GM12878 (cell line): Measurements from ENCODE around the gene ATP13A1. TPM values are rescaled to one million over a fixed set of nuclear protein-coding genes. Genes with fewer than 3 reads are reported as not detected.

Source experiments
- CBFB ChIP-seq: IDR thresholded peaks from 2 replicates; pipeline ENCODE4 v1.6.1; 2016; ENCODE audit warnings: antibody characterized with exemption, low read depth
- CBX3 ChIP-seq: fragments of 200-600 bp; sonication (generic); IDR thresholded peaks from 2 replicates; pipeline ENCODE4 v1.6.1; 2016; ENCODE audit warnings: low read depth, borderline replicate concordance
- CREB1 ChIP-seq: IDR thresholded peaks from 2 replicates; pipeline ENCODE4 v1.6.1; 2012; ENCODE audit warnings: low read depth, mild to moderate bottlenecking, inconsistent platforms
- GATAD2B ChIP-seq: fragments of 450-650 bp; conservative IDR thresholded peaks from 2 replicates; pipeline ENCODE4 v1.6.1; 2017; ENCODE audit warnings: low read depth, mild to moderate bottlenecking, moderate library complexity
- KDM1A ChIP-seq: fragments of 200-600 bp; sonication (generic); IDR thresholded peaks from 2 replicates; pipeline ENCODE4 v1.6.1; 2016; ENCODE audit warnings: borderline replicate concordance
- MTA3 ChIP-seq: IDR thresholded peaks from 2 replicates; pipeline ENCODE4 v1.6.1; 2012; ENCODE audit warnings: low read length, inconsistent platforms, borderline replicate concordance
- MXI1 ChIP-seq: fragments of 150-350 bp; IDR thresholded peaks from 2 replicates; pipeline ENCODE4 v1.6.1; 2011; ENCODE audit warnings: low read depth, mild to moderate bottlenecking, inconsistent platforms, low read length, improper control_type of control experiment
- NR2C2 ChIP-seq: IDR thresholded peaks from 2 replicates; pipeline ENCODE4 v1.6.1; 2011; ENCODE audit warnings: borderline replicate concordance, low read depth; ENCODE audit not compliant: control insufficient read depth, insufficient read length
- PRDM15 ChIP-seq: fragments of 450-650 bp; formaldehyde crosslinking; IDR thresholded peaks from 2 replicates; pipeline ENCODE4 v1.4.0; 2020; ENCODE audit warnings: mild to moderate bottlenecking, moderate library complexity
- RFX5 ChIP-seq: IDR thresholded peaks from 2 replicates; pipeline ENCODE4 v1.6.1; 2011; ENCODE audit warnings: low read depth, low read length, improper control_type of control experiment
- SMAD5 ChIP-seq: IDR thresholded peaks from 2 replicates; pipeline ENCODE4 v1.6.1; 2016; ENCODE audit warnings: antibody characterized with exemption, low read depth
- SP1 ChIP-seq: IDR thresholded peaks from one replicate; pipeline ENCODE4 v1.6.1; 2011; ENCODE audit warnings: low read depth, low read length
- SRF ChIP-seq, 2 experiments: IDR thresholded peaks; 2 replicates each; pipeline ENCODE4 v1.6.1; 2011; ENCODE audit warnings: low read depth in 2 of 2, low read length in 2 of 2, mild to moderate bottlenecking in 1 of 2, moderate library complexity in 1 of 2
- STAT3 ChIP-seq: IDR thresholded peaks from 2 replicates; pipeline ENCODE4 v1.6.1; 2011; ENCODE audit warnings: low read depth, low read length, improper control_type of control experiment
- ZNF384 ChIP-seq: IDR thresholded peaks from 2 replicates; pipeline ENCODE4 v1.6.1; 2012; ENCODE audit warnings: low read depth, mild to moderate bottlenecking, low read length, improper control_type of control experiment, borderline replicate concordance
- ZNF687 ChIP-seq: fragments of 450-650 bp; IDR thresholded peaks from 2 replicates; pipeline ENCODE4 v1.6.1; 2017; ENCODE audit warnings: mild to moderate bottlenecking, moderate library complexity
- polyA plus RNA-seq, 11 experiments: library from polyadenylated mRNA; depleted of rRNA in 4 of 11; unstranded in 6 of 11; stranded (reverse) in 5 of 11; fragments of >200 nt; fragmentation: Nextera tagmentation in 4 of 11; fragmentation: Illumina TruSeq in 1 of 11; extraction: Ambion mirVana in 4 of 11; extraction: Trizol in 1 of 11; gene quantifications; 1 replicate in 1 of 11; 2 replicates in 10 of 11; pipeline versions ENCODE4 v1.2.1 to v1.2.3, GENCODE V29; 2011 to 2016; ENCODE audit warnings: inconsistent platforms in 2 of 11, missing spikeins in 2 of 11, low read depth in 1 of 11
- total RNA-seq, 4 experiments: library from RNA; depleted of rRNA in 3 of 4; stranded (reverse); fragments of >200 nt in 3 of 4; fragmentation: Illumina TruSeq in 1 of 4; extraction: Trizol in 1 of 4; gene quantifications; 2 replicates each; pipeline versions ENCODE4 v1.2.1 to v1.2.3, GENCODE V29; 2013 to 2021
- TF ChIP-seq, protein P1 (sequence below): IDR thresholded peaks from 2 replicates; pipeline ENCODE4 v1.6.1; 2012; ENCODE audit warnings: low read length, inconsistent platforms
- TF ChIP-seq, protein P2 (sequence below): IDR thresholded peaks from 2 replicates; pipeline ENCODE4 v1.6.1; 2012; ENCODE audit warnings: low read depth, low read length, improper control_type of control experiment
- TF ChIP-seq, protein P3 (sequence below): IDR thresholded peaks from 2 replicates; pipeline ENCODE4 v1.6.1; 2011; ENCODE audit warnings: borderline replicate concordance, low read depth, mild to moderate bottlenecking, moderate library complexity, low read length; ENCODE audit not compliant: insufficient read depth, poor library complexity, severe bottlenecking

ATP13A1 gene
- total and polyA plus RNA-seq, 10 of the 15 experiments (the other 5 are each of a cell fraction or from before 2014, with no cell fraction given) = 0.37 to 91.0 (median 29.8) TPM

GRCh38 chr19:19618219-19619051 is 45.0 kb downstream of the ATP13A1 start, which contains the start of gene PBX4 (continued):
- TF ChIP-seq, protein P1, sequence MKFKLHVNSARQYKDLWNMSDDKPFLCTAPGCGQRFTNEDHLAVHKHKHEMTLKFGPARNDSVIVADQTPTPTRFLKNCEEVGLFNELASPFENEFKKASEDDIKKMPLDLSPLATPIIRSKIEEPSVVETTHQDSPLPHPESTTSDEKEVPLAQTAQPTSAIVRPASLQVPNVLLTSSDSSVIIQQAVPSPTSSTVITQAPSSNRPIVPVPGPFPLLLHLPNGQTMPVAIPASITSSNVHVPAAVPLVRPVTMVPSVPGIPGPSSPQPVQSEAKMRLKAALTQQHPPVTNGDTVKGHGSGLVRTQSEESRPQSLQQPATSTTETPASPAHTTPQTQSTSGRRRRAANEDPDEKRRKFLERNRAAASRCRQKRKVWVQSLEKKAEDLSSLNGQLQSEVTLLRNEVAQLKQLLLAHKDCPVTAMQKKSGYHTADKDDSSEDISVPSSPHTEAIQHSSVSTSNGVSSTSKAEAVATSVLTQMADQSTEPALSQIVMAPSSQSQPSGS = no peak
- TF ChIP-seq SRF (IDR thresholded peaks at IDR 0.05; ENCODE audit: low read depth in 2 of 2, low read length in 2 of 2) (no peak), MTA3 (no peak), KDM1A (no peak), STAT3 (no peak), ZNF687 (peak; percentile 63), ZNF384 (no peak), RFX5 (peak; percentile 48), GATAD2B (peak; percentile 65; the same call in 1 of the 2 replicates), MXI1 (peak; percentile 82), CREB1 (peak; percentile 46; the same call in 1 of the 2 replicates), CBFB (no peak), NR2C2 (no peak), SP1 (peak; percentile 93), PRDM15 (CRISPR knock-in tag) (no peak), CBX3 (no peak), SMAD5 (no peak)
- TF ChIP-seq, protein P2, sequence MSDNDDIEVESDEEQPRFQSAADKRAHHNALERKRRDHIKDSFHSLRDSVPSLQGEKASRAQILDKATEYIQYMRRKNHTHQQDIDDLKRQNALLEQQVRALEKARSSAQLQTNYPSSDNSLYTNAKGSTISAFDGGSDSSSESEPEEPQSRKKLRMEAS = peak; percentile 61; the same call in 1 of the 2 replicates
- TF ChIP-seq, protein P3, sequence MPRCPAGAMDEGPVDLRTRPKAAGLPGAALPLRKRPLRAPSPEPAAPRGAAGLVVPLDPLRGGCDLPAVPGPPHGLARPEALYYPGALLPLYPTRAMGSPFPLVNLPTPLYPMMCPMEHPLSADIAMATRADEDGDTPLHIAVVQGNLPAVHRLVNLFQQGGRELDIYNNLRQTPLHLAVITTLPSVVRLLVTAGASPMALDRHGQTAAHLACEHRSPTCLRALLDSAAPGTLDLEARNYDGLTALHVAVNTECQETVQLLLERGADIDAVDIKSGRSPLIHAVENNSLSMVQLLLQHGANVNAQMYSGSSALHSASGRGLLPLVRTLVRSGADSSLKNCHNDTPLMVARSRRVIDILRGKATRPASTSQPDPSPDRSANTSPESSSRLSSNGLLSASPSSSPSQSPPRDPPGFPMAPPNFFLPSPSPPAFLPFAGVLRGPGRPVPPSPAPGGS = no peak
